ENCODE results near the gene EEPD1.
"Not testable (repeated sequence)": the region's sequence is repeated elsewhere in the genome, so short reads cannot be mapped to it uniquely, and the experiment has no call there.

The EEPD1 gene

GRCh38 chr7:36236073-36236472 is 83.0 kb downstream of the EEPD1 start:
- H3K23ac ChIP-seq (ENCODE audit: low read length) = no peak overlapping the region
- peaks cover 5 to 8% of the 10 kb centered on the region in 2 experiments for H3K4me1 ChIP-seq (ENCODE audit: control insufficient read depth in 1 of 2, insufficient read depth in 2 of 2, low read length in 2 of 2)
- no peak overlapping the region for H4K12ac ChIP-seq (ENCODE audit: low read depth, low read length)
- no peak overlapping the region for H3K14ac ChIP-seq (ENCODE audit: low read length)
- H2BK5ac ChIP-seq (ENCODE audit: low read depth, low read length, poor library complexity) = no peak overlapping the region
- no peak overlapping the region for H4K91ac ChIP-seq (ENCODE audit: low read depth, low read length)
- H3K79me2 ChIP-seq (ENCODE audit: control insufficient read depth, insufficient read depth, low read length, poor library complexity) = no peaks in the 10 kb centered on the region
- H3K36me3 ChIP-seq (ENCODE audit: control insufficient read depth in 1 of 2, insufficient read depth in 2 of 2, low read length in 2 of 2) = no peaks in the 10 kb centered on the region
- H2AK5ac ChIP-seq (ENCODE audit: low read length) = no peak overlapping the region
- H2BK120ac ChIP-seq (ENCODE audit: insufficient read depth, low read length, poor library complexity) = no peak overlapping the region
- no peaks in the 10 kb centered on the region for H3K27me3 ChIP-seq (ENCODE audit: insufficient read depth, low read length)
- no peak overlapping the region for H3K9ac ChIP-seq (ENCODE audit: low read length)
- no peak overlapping the region for H4K8ac ChIP-seq (ENCODE audit: low read depth, low read length)
- no CpG with 5 or more reads among the region's 39 CpGs for WGBS (ENCODE audit: extremely low coverage, insufficient coverage, insufficient read length)
- H3K4ac ChIP-seq (ENCODE audit: low read depth, low read length) = no peak overlapping the region
- no peak overlapping the region for H3K27ac ChIP-seq (ENCODE audit: low read depth, low read length)
- no peaks in the 10 kb centered on the region for H3K9me3 ChIP-seq (ENCODE audit: insufficient read depth, low read depth, low read length)
- no peak overlapping the region for H3K4me2 ChIP-seq (ENCODE audit: low read length)
- no peak overlapping the region for H2BK12ac ChIP-seq (ENCODE audit: low read length)
- no peak for DNase-seq
- H3K79me1 ChIP-seq (ENCODE audit: low read length) = no peaks in the 10 kb centered on the region
- no peak overlapping the region for H2AFZ ChIP-seq (ENCODE audit: insufficient read depth, low read length, poor library complexity)
- no peak overlapping the region for H3K18ac ChIP-seq (ENCODE audit: low read length)
- H3K4me3 ChIP-seq (ENCODE audit: low read depth, low read length) = no peak overlapping the region

GRCh38 chr7:36238138-36238537 is 85.1 kb downstream of the EEPD1 start:
- no peaks in the 10 kb centered on the region for H3K36me3 ChIP-seq (ENCODE audit: control insufficient read depth in 1 of 2, insufficient read depth in 2 of 2, low read length in 2 of 2)
- no peak overlapping the region for H4K8ac ChIP-seq (ENCODE audit: low read depth, low read length)
- H2AK5ac ChIP-seq (ENCODE audit: low read length) = no peak overlapping the region
- H3K9ac ChIP-seq (ENCODE audit: low read length) = no peak overlapping the region
- H3K4me1 ChIP-seq (ENCODE audit: control insufficient read depth in 1 of 2, insufficient read depth in 2 of 2, low read length in 2 of 2) = peaks cover 5 to 6% of the 10 kb centered on the region in 2 experiments
- H3K4ac ChIP-seq (ENCODE audit: low read depth, low read length) = no peak overlapping the region
- no peak overlapping the region for H3K23ac ChIP-seq (ENCODE audit: low read length)
- no peaks in the 10 kb centered on the region for H3K27me3 ChIP-seq (ENCODE audit: insufficient read depth, low read length)
- DNase-seq = no peak
- H3K79me1 ChIP-seq (ENCODE audit: low read length) = no peaks in the 10 kb centered on the region
- no peak overlapping the region for H2BK120ac ChIP-seq (ENCODE audit: insufficient read depth, low read length, poor library complexity)
- no peak overlapping the region for H3K14ac ChIP-seq (ENCODE audit: low read length)
- no peak overlapping the region for H4K12ac ChIP-seq (ENCODE audit: low read depth, low read length)
- no peak overlapping the region for H4K91ac ChIP-seq (ENCODE audit: low read depth, low read length)
- no peaks in the 10 kb centered on the region for H3K9me3 ChIP-seq (ENCODE audit: insufficient read depth, low read depth, low read length)
- no peaks in the 10 kb centered on the region for H3K79me2 ChIP-seq (ENCODE audit: control insufficient read depth, insufficient read depth, low read length, poor library complexity)
- no peak overlapping the region for H3K27ac ChIP-seq (ENCODE audit: low read depth, low read length)
- no peak overlapping the region for H3K4me2 ChIP-seq (ENCODE audit: low read length)
- H2BK5ac ChIP-seq (ENCODE audit: low read depth, low read length, poor library complexity) = no peak overlapping the region
- no CpG with 5 or more reads among the region's 2 CpGs for WGBS (ENCODE audit: extremely low coverage, insufficient coverage, insufficient read length)
- H3K4me3 ChIP-seq (ENCODE audit: low read depth, low read length) = no peak overlapping the region
- no peak overlapping the region for H2AFZ ChIP-seq (ENCODE audit: insufficient read depth, low read length, poor library complexity)
- H2BK12ac ChIP-seq (ENCODE audit: low read length) = no peak overlapping the region
- no peak overlapping the region for H3K18ac ChIP-seq (ENCODE audit: low read length)

- not testable (repeated sequence) for H2BK12ac ChIP-seq (ENCODE audit: low read length); H3K9me3 ChIP-seq (ENCODE audit: insufficient read depth, low read depth, low read length); H3K14ac ChIP-seq (ENCODE audit: low read length); H3K4me2 ChIP-seq (ENCODE audit: low read length); H3K79me1 ChIP-seq (ENCODE audit: low read length); H3K79me2 ChIP-seq (ENCODE audit: control insufficient read depth, insufficient read depth, low read length, poor library complexity); H3K18ac ChIP-seq (ENCODE audit: low read length); H3K4me1 ChIP-seq (ENCODE audit: control insufficient read depth in 1 of 2, insufficient read depth in 2 of 2, low read length in 2 of 2); H4K8ac ChIP-seq (ENCODE audit: low read depth, low read length); H3K27me3 ChIP-seq (ENCODE audit: insufficient read depth, low read length); H4K91ac ChIP-seq (ENCODE audit: low read depth, low read length); H3K4me3 ChIP-seq (ENCODE audit: low read depth, low read length); H4K12ac ChIP-seq (ENCODE audit: low read depth, low read length); H3K36me3 ChIP-seq (ENCODE audit: control insufficient read depth in 1 of 2, insufficient read depth in 2 of 2, low read length in 2 of 2); H3K23ac ChIP-seq (ENCODE audit: low read length); H2AK5ac ChIP-seq (ENCODE audit: low read length); H3K27ac ChIP-seq (ENCODE audit: low read depth, low read length); DNase-seq; H2BK5ac ChIP-seq (ENCODE audit: low read depth, low read length, poor library complexity); H3K4ac ChIP-seq (ENCODE audit: low read depth, low read length); H2AFZ ChIP-seq (ENCODE audit: insufficient read depth, low read length, poor library complexity); H2BK120ac ChIP-seq (ENCODE audit: insufficient read depth, low read length, poor library complexity); H3K9ac ChIP-seq (ENCODE audit: low read length)
- WGBS (ENCODE audit: extremely low coverage, insufficient coverage, insufficient read length) = no CpG with 5 or more reads among the region's 3 CpGs
Measured at GRCh38 chr7:36243356-36243755, 90.3 kb downstream of the EEPD1 start.

- not testable (repeated sequence) for H2AK5ac ChIP-seq (ENCODE audit: low read length)
- no CpG with 5 or more reads among the region's 1 CpG for WGBS (ENCODE audit: extremely low coverage, insufficient coverage, insufficient read length)
Measured at GRCh38 chr7:36244001-36244400, 90.9 kb downstream of the EEPD1 start.

More at GRCh38 chr7:36244001-36244400, 90.9 kb downstream of the EEPD1 start:
- H3K4ac ChIP-seq (ENCODE audit: low read depth, low read length); H2BK120ac ChIP-seq (ENCODE audit: insufficient read depth, low read length, poor library complexity); DNase-seq; H3K4me3 ChIP-seq (ENCODE audit: low read depth, low read length); H4K8ac ChIP-seq (ENCODE audit: low read depth, low read length); H2BK5ac ChIP-seq (ENCODE audit: low read depth, low read length, poor library complexity); H3K79me2 ChIP-seq (ENCODE audit: control insufficient read depth, insufficient read depth, low read length, poor library complexity); H3K4me2 ChIP-seq (ENCODE audit: low read length); H3K23ac ChIP-seq (ENCODE audit: low read length); H4K12ac ChIP-seq (ENCODE audit: low read depth, low read length); H3K79me1 ChIP-seq (ENCODE audit: low read length); H3K14ac ChIP-seq (ENCODE audit: low read length); H3K36me3 ChIP-seq (ENCODE audit: control insufficient read depth in 1 of 2, insufficient read depth in 2 of 2, low read length in 2 of 2); H2AFZ ChIP-seq (ENCODE audit: insufficient read depth, low read length, poor library complexity); H2BK12ac ChIP-seq (ENCODE audit: low read length); H3K9me3 ChIP-seq (ENCODE audit: insufficient read depth, low read depth, low read length); H3K9ac ChIP-seq (ENCODE audit: low read length); H3K18ac ChIP-seq (ENCODE audit: low read length); H3K27ac ChIP-seq (ENCODE audit: low read depth, low read length); H3K4me1 ChIP-seq (ENCODE audit: control insufficient read depth in 1 of 2, insufficient read depth in 2 of 2, low read length in 2 of 2); H4K91ac ChIP-seq (ENCODE audit: low read depth, low read length); H3K27me3 ChIP-seq (ENCODE audit: insufficient read depth, low read length): not testable (repeated sequence)

Measured in trophoblast cell (in vitro differentiated cells and primary cell).